KOPT-K1 (cell line): ENCODE data around the gene AIMP2.
A peak's percentile ranks its signal among the peaks of the same experiment; 100 is the strongest.
"Not testable (repeated sequence)": the region's sequence is repeated elsewhere in the genome, so short reads cannot be mapped to it uniquely, and the experiment has no call there.

ENCODE experiments used
- H3K27ac ChIP-seq: fragments of 200-600 bp; sonication (generic); 2 replicates; pipeline ENCODE4 v1.5.1; 2016; ENCODE audit warnings: antibody characterized with exemption, mild to moderate bottlenecking, low read depth, low read length; ENCODE audit not compliant: poor library complexity, severe bottlenecking
- H3K36me3 ChIP-seq: fragments of 200-600 bp; sonication (generic); 2 replicates; pipeline ENCODE4 v1.5.1; 2017; ENCODE audit warnings: antibody characterized with exemption, mild to moderate bottlenecking, low read length, moderate library complexity; ENCODE audit not compliant: insufficient read depth
- H3K9me3 ChIP-seq: fragments of 200-600 bp; sonication (generic); 2 replicates; pipeline ENCODE4 v1.5.1; 2017; ENCODE audit warnings: antibody characterized with exemption, low read length, mild to moderate bottlenecking; ENCODE audit not compliant: insufficient read depth, poor library complexity, severe bottlenecking

Gene AIMP2

DNA sequence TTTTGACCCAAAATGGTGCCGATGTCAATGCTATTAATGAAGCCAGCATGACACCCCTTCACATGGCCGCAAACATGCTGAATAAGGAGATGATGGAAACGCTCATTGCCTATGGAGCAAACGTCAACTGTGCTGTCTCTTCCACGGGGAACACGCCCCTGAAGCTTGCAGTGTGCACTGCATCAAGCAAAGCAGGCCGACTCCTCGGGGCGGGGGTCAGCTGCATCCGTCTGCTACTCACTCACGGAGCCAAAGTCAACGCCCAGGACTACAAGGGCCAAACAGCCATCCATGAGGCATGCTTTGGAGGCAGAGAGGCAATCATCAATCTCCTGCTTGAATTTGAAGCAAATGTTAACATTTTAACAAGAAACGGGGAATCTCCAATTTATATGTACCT, 26.6 kb downstream of the AIMP2 start:
- H3K9me3 ChIP-seq: no peaks in the 10 kb centered on the region
- peaks cover 98% of the 10 kb centered on the region for H3K36me3 ChIP-seq
- H3K27ac ChIP-seq: no peak overlapping the region

DNA sequence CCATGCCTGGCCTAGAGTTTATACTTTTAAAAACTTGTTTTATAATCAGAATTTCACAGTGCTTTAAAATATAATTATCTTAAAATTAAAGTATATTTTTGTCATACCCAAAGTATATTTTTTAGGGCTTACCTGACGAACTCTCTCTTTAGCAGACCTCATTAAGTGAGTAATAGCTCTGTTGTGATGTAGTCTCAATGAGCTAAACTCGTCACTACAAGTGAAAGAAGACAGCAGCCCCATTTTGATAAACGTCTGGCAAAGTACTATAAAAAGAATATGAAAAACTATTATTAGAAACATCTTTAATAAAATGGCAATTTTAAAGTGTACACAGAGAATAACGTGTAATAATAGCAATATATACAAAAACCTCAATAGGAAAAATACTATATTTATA, 40.7 kb downstream of the AIMP2 start:
- H3K36me3 ChIP-seq: peaks cover 99% of the 10 kb centered on the region
- H3K9me3 ChIP-seq: no peaks in the 10 kb centered on the region
- H3K27ac ChIP-seq: no peak overlapping the region

DNA sequence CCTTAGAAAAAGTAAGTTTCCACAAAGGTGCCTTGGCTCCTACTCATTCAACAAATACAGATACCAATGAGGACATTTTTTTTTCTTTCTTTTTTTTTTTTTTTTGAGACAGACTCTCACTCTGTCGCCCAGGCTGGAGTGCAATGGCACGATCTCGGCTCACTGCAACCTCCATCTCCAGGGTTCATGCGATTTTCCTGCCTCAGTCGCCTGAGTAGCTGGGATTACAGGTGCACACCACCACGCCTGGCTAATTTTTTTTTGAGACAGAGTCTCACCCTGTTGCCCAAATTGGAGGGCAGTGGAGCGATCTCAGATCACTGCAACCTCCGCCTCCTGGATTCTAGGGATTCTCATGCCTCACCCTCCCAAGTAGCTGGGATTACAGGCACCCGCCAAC, 42.1 kb downstream of the AIMP2 start:
- not testable (repeated sequence) for H3K9me3 ChIP-seq, H3K27ac ChIP-seq
- H3K36me3 ChIP-seq: peaks cover 94% of the 10 kb centered on the region

DNA sequence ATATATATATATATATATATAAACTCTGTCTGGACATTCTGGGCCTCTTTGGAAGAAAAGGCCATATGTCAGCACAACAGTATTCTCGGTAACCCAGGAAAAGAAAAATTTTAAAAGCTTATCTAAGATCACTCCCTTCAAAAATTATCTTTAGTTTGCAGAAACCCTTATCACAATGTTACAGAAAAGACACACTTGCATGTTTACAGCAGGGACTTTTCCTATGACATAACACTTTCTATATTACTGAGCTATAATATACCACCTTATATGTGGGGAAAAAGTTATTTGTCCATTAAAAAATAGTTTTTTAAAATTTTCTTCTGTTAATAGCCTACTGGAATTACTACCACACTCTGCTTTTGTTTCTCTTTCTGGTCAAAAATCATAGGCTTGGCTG, 47.5 kb downstream of the AIMP2 start:
- no peak overlapping the region for H3K27ac ChIP-seq
- H3K9me3 ChIP-seq: no peaks in the 10 kb centered on the region
- H3K36me3 ChIP-seq: peaks cover 40% of the 10 kb centered on the region

DNA sequence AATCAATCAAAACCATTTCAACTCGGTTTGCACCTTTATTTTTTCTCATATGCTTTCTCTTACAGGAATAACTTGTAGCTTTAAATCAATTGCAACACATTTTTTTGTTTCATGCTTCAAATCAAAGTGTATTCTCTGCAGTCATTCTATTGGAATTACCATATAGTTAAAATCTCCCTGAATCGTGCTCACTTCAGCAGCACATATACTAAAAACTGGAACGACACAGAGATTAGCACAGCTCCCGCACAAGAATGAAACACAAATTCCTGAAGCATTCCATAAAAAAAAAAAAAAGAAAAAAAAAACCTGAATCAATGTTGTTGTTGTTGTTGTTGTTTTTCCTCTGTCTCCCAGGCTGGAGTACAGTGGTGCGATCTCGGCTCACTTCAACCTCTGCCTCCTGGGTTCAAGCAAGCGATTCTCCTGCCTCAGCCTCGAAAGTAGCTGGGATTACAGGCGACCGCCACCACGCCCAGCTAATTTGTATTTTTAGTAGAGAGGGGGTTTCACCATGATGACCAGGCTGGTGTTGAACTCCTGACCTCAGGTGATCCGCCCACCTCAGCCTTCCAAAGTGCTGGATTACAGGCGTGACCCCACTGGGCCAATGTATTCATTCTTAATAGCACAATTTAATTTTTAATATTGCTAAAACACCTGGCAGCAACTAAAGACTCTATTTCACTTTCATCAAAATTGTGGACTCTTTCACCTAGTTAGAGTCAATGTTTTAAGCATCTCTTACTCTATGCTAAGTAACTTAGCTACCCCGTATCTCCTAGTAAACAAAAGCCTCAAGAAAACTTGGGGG, 48.5 kb downstream of the AIMP2 start:
- Histone ChIP-seq H3K36me3 (peaks cover 31% of the 10 kb centered on the region), H3K27ac (peak overlapping the region; percentile 77), H3K9me3 (no peaks in the 10 kb centered on the region)

DNA sequence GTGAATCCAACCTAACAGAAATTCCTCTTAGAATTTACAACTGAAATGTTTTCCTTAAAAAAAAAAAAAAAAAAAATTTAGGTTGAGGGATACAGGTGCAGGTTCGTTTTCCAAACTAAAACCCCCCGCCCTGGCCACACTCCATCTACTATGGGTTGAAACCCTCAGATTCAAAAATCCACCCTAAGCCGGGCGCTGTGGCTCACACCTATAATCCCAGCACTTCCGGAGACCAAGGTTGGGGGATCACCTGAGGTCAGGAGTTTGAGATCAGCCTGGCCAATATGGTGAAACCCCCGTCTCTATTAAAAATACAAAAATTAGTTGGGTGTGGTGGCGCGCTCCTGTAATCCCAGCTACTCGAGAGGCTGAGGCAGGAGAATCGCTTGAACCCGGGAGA, 50.9 kb downstream of the AIMP2 start:
- not testable (repeated sequence) for H3K9me3 ChIP-seq, H3K27ac ChIP-seq, H3K36me3 ChIP-seq

DNA sequence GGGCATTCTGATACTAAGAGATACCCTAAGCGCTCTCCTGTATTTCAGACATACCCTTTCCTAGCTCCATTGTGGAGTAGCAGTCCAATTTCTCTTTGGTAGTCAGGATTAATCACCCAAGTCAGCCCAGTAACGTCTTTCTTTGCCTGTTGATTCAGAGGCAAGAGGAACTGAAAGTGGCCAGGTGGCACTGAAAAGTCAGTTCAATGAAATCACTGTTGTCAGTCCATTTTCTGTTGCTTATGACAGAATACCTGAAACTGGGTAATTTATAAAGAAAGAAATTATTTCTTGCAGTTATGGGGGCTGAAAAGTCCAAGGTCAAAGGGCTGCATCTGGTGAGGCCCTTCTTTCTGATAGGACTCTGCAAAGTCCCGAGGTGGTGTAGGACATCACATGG, 62.3 kb downstream of the AIMP2 start:
- Histone ChIP-seq H3K9me3 (no peaks in the 10 kb centered on the region), H3K36me3 (no peaks in the 10 kb centered on the region), H3K27ac (no peak overlapping the region)
